Hippocampal formation (tissue), 2 donors: ENCODE results near the gene CARS2.
"Not testable (repeated sequence)": the region's sequence is repeated elsewhere in the genome, so short reads cannot be mapped to it uniquely, and the experiment has no call there.

Experiments
- DNase-seq, 2 donors: peaks; one replicate each; lab custom pipeline; 2025; lab: John Stamatoyannopoulos, UW

The CARS2 gene

DNA sequence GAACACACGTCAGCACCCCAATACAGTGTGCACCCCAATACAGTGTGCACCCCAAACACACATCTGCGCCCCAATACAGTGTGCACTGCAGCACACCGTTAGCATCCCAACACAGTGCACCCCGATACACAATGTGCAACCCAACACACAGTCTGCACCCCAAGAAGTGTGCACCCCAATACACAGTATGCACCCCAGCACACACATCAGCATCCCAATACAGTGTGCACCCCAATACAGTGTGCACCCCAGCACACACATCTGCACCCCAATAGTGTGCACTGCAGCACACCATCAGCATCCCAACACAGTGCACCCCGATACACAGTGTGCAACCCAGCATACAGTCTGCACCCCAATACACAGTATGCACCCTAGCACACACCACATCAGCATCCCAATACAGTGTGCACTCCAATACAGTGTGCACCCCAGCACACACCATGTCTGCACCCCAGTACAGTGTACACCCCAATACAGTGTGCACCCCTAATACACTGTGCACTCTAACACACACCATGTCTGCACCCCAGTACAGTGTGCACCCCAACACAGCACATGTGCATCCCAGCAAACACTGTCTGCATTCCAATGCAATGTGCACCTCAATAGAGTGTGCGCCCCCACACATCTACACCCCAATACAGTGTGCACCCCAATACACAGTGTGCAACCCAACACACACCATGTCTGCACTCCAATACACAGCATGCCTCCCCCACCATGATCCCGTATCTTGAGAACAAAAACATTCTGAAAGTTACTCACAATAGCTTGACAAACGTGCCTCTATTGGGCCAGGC, 855 bp upstream of the CARS2 start:
- DNase-seq: no peak

DNA sequence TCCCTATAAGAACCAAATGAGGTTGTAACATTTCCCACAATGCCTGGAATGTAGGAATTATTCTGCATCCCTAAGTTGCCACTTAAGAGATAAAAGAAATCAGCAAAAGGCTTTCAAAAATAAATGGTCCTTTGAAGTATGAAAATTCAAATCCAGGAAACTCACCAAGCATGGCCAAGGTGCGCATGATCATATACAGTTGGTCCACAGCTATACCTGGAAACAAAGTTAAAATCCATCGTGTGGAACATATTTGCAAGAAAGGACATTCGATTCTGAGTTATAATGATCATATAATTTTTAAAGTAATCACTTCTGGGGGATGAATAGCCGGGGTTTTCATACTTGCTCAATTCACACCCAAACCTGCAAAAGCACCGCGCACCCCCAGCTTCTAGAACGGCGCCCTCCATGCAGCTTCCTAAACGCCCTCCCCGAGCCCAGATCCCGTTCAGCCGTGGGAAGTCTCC, 525 bp downstream of the CARS2 start:
- DNase-seq: no peak

DNA sequence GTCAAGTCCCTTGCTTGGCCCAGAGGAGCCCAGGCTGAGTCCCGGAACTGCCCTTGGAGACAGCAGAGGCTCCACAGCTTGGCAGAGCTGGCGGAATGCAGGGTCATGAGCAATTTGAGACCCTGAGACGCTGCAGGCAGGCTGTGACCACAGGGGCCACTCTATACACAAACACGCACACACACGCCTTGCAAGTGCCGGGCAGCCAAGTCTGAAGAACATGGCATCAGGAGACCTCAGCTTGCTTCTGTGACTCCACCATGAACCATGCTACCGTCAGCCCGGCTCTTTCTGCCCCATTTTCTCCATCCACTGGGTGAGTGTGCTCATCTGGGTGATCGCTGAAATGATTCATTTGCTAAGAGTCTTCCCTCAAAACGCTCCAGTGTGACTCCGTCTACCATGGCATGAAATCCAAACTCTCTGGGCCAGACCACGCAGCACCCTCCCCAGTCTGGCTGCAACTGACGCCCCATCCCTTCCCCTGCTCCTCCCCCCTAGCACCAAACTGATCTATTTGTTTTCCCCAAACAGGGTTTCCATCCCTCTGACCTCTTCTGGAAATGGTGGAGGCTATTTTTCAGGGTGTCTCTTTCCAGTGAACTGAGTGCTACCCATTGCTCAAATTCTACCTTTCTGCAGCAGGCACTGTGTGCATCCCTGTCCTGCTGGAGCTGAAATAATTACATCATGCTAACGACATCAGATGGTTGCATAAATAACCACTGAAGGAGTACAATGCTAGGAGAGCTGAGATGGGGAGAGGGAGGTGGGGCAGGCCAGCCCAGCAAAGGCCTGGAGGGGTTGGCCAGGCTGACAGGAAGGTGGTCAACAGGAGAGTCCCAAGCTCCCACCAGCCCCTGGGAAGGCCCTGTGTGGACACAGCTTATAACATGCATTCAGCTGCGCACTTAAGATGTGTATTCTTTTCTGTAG, 3.1 kb downstream of the CARS2 start:
- no peak for DNase-seq

DNA sequence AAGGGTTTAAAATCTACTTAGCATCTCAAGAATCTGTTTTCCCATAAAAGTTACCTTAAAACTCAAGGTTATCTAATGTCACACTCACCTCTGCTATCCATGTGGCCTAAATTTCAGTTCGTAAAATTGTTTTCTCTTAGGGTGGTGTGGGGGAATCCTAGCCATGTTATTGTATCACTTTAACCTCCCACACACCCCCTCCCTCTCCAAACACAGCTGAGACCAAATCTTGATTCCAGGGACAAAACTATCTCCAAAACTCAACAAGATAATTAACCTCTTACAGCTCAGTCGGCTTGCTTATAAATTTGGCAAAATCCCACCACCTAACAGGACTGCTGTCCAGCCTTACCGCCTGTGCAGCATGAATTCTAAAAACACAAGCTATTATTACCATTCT, 3.8 kb downstream of the CARS2 start:
- DNase-seq: no peak

DNA sequence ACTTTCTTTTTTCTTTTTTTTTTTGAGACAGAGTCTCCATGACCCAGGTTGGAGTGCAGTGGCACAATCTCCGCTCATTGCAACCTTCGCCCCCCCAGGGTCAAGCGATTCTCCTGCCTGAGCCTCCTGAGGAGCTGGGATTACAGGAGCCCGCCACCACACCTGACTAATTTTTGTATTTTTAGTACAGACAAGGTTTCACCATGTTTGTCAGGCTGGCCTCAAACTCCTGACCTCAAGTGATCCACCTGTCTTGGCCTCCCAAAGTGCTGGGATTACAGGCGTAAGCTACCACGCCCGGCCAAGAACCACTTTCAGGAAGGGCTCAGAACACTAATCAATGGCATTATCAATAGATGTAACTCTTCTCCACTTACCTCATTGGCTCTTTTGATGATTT, 4.9 kb downstream of the CARS2 start:
- DNase-seq: not testable (repeated sequence)

DNA sequence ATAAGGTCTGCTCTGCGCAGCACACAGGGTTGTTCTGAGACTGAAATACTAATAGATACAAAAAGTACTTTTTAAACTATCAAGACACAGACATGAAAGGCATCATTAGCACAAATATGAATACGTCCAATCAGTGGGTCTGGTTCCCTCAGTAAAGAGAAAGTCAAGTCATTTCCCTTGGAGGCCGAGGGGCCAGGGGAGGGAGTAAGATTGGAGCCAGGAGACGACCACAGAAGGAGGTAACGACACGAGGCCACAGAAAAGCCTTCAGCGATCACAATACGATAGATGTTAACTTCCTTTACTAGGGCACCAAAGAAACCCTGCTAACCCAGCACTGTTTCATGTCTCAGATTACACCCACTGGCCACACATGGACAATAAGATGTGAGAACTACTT, 5.3 kb downstream of the CARS2 start:
- no peak for DNase-seq

DNA sequence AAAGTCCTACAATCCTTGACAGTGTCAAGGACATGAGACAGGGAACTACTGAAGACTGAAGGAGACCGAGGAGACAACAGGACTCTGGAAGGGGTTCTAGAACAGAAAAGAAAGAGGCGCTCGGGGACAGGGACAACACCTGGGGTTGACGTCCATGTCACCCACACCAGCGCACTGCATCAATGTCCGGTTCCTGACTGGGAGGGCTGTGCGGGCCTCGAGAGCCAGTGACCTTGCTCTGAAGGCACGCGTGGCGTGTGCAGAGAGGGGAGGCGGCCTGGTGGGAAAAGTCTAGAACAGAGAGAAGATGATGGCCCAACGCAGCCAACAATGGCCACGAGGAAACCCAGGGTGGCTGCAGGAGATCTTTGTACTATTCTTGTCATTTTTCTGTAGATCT, 5.7 kb downstream of the CARS2 start:
- DNase-seq: no peak

DNA sequence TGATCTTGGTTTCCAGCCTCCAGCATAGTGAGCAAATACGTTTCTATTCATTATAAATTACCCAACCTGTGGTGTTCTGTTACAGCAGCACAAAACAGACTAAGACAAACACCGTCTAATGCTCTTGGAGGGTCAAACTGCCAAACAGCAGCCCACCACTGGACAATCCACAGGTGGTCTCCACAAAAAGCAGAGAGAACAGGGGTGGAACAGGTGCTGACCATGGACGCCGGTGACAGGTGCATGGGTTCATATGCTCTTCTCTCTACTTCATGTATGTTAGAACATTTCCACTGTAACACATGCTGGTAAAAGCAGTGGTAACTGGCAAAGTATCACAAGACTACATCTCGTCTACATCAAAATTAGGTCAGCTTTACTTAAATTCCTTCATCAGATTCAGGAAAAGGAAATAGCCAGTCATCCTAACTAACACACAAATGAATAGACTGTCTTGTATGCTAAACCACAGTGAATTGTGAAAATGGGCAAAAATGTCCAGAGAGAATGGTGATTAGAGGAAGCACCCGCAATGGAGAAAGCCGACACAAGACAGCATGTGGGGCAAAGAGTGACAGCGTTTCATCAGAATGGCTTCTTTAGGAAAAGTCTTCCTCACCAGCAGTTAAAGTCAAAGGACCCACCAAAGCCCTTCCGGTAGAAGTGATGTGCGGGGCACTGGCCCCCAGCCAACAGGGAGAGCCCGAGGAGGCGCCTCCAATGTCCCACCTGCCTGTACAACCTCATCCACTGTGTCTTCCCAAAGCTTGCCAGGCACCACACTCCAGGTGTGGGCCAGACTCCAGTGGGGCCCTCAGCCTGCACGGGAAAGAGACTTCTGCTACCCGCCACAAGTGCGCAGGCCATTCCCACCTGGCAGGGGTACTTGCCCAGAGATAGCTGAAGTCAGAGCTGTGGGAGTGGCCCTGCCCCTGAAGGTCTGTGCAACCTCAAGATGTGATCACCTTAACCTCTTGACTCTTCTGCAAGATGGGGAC, 6.5 kb downstream of the CARS2 start:
- DNase-seq: no peak

DNA sequence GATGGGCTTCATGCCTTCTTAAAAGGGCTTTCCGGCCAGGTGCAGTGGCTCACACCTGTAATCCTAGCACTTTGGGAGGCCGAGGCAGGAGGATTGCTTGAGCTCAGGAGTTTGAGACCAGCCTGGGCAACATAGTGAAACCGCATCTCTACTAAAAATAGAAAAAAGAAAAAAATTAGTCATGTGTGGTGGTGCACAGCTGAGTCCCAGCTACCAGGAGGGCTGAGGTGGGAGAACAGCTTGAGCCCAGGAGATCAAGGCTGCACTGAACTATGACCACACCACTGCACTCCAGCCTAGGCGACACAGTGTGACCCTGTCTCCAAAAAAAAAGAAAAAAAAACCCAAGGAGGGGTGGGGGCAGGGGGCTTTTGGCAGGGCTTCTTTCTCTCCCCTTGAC, 7.2 kb downstream of the CARS2 start:
- DNase-seq: no peak

DNA sequence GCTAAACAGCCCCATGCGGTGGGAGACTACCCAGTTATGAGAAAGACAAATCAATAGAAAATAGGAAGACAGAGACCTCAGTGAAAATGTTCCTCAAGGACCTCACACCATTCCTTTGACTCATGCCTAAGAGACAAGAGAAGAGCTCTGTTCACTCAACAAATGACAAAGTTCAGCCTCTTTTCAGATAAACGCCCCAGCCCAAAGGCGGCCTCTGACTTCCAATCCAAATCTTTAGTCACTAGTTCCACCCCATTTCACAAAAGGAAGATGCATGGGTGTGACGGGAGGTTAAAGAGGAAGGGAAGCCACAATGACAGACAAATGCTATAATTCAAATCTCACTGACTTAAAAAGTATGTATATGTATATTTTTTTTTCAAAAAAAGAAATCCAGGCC, 8.1 kb downstream of the CARS2 start:
- no peak for DNase-seq

DNA sequence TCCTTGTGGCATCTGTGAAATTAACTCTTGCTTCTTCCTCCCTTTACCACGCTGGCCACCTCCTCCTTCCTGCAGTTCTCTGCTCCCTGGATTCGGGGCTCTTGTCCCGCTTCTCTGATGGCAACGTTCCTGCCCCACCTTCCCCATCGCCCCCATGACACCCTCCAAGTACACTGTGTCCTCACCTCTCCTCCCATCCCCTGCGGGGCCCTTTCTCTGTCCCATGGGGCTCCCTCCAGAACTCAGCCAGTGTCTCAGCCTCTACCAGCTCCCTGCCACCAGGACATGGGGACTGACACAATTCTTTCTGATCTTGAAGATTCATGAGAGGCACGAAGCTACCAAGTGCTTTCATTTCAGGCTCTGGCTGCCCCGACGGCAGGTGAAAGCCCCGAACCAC, 9.1 kb downstream of the CARS2 start:
- no peak for DNase-seq

DNA sequence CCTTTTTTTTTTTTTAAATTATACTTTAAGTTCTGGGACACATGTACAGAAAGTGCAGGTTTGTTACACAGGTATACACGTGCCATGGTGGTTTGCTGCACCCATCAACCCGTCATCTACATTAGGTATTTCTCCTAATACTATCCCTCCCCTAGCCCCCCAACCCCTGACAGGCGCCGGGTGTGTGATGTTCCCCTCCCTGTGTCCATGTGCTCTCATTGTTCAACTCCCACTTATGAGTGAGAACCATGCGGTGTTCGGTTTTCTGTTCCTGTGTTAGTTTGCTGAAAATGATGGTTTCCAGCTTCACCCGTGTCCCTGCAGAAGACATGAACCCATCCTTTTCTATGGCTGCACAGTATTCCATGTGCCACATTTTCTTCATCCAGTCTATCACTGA, 10.1 kb downstream of the CARS2 start:
- not testable (repeated sequence) for DNase-seq

DNA sequence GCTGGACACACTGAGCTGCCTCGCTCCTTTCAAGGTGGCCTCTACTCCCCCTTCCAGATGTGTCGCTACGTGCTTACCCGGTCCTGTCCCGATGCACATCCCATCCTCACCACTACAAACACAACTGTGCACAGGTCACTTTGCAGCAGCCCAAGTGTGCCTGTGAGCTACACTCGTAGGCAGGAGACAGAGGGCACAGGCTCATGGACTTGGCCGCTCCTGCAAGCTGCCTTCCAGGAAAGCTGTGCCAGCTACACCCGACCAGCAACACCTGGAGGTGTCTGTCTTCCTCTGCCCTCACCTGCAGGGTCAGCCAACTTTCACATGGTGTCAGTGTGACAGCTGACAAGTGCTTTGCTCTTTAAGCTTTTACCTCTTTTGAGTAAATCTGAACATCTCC, 15.4 kb downstream of the CARS2 start:
- DNase-seq: no peak

DNA sequence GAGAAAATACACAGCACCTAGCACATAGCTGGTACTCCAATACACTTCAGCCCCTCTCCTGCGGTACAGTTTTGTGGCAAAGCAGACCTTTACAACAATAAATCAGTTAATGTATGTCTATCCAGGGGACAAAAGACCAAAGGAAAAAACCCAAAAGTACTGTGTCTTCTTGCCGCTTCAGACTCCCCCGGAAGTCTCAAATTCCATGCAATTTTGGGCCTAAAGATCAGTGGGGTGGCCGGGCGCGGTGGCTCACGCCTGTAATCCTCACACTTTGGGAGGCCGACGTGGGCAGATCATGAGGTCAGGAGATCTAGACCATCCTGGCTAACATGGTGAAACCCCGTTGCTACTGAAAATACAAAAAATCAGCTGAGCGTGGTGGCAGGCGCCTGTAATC, 16.2 kb downstream of the CARS2 start:
- DNase-seq: no peak

DNA sequence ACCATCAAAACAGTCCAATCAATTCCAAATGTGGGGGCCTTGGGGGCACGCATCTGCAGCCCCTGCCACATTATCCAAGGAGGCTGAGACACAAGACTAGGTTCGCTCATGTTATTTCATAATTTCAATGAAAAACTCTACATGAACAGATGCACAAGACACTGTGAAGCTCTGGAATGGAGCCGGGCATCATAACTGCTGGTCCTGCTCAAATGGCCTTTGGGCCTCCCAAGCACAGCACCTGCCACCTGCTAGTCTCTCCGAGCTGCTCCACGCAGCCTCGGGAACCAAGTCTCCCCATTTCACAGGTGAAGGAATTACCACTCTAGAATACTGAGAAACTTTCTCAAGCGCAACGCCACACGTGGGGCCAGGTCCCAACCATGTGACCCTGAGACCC, 16.9 kb downstream of the CARS2 start:
- DNase-seq: no peak

DNA sequence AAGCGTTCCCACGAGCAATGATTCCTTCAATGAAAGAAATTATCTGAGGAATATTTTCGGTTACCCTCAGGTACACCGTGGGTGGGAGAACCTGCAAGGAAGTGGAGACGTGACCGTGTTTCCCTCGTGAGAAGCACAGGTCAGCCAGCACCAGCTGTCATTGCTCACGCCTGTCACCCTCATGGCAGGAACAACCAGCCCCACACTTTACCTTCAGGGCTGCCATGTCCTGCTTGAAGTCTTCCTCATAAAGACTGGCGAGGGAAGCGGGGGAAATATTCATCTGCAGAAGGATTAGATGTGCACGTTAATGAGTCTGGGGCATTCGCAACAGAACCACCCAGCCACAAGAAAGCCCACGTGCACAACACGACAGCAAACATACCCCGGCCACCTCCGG, 18.2 kb downstream of the CARS2 start:
- DNase-seq: no peak

DNA sequence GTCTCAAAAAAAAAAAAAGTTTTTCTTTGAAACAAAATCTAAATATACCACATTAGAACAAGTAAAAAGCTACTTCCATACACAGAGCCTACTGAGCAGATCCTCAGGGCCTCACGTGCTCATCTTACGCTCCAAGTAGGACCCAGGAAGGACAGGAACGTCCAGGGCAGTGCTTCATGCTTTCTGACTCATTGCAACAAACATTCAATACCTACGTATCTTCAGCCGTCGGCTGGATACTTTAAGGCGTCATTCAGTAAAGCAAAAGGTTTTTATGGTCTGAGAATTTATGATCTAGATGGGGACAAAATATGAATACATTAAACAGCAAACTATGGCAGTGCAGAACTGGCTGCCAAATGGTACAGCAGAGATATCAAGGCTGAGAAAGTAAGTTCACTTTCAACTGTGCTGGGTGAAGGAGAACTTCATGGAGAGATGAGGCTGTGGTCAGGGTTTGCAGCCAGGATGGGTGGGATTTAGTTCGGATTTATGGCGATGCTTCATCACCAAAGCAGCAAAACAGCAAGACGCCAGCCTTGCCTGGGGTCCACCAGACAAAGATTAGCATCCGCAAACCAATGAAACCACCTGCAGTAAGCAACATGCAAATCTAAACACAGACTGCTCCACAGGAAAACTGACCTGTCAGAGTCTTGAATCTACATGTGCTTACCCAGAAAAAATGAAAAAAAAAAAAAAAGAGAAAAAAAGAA, 20.5 kb downstream of the CARS2 start:
- DNase-seq: no peak

DNA sequence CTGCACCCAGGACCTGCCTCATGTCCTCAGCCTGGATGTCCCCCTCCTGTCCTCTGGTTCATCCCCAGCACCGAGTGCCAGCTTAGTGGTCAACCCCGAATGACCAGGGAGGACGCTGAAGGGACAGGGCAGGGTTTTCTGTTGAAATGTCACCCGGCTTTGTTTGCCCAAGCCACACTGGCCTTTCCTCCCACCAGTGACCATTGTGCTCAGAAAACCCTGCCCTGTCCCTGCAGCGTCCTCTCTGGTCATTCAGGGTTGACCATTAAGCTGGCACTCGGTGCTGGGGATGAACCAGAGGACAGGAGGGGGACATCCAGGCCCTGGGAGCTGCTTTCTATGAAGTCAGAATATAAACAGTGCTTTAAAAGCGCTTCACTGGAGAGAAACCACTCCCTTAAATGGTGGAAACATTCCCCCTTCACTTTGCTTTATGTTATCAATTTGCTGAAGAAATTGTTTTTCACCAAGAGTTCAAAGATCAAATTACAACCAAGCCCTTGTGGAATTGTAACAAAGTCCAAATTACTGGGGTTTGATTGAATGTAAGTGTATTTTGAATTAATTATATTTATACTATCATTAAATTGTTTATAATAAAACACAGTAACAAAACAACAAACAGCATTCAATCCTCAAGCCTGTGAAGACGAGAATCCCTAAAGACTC, 21.4 kb downstream of the CARS2 start:
- DNase-seq: no peak

DNA sequence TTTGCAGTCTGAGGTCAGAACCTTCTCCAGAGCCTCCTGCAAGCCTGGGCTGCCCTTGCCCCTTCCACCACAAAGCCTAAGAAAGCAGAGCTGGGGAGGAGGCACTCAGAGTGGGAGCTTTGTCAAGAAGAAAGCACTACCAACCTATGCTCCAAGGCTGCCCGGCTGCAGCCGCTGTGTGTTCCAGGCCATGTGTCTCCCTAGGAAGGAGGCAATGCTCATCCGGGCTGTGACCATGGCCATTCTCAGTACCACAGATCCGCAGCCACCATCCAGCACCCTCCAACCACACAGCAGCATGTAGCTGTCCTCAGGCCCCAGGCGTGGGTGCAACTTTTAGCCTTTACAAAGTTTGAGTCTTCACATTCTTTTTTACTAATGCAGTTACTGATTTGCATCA, 22.0 kb downstream of the CARS2 start:
- no peak for DNase-seq

DNA sequence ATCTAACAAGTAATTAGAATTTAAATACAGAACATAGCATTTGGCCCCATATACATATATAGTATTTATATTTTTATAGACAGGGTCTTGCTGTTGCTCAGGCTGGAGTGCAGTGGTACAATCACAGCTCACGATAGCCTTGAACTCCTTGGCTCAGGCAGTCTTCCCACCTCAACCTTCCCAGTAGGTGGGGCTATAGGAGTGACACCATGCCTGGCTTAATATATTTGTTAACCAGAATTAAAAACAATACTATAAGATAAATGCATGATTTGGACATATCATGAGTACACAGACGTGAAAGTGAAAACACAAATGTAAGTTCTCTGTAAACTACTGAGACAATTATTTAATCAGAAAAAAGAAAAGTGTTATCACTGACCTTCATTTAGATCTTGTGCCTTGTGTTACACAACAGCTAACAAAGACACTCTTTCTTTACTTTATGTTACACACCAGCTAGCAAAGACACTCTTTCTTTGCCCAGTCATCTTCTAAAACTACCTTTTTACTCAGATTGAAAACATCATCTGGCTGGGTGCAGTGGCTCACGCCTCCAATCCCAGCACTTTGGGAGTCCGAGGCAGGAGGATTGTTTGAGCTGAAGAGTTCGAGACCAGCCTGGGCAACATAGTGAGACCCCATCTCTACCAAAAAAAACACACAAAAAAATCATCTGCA, 22.6 kb downstream of the CARS2 start:
- no peak for DNase-seq
